ENCODE measurements around the gene DOCK9.
A peak's percentile ranks its signal among the peaks of the same experiment; 100 is the strongest.
"Not testable (repeated sequence)": the region's sequence is repeated elsewhere in the genome, so short reads cannot be mapped to it uniquely, and the experiment has no call there.

The DOCK9 gene

GRCh38 chr13:98910501-98910951 lies 67.3 kb downstream of the DOCK9 start:
- peak in 1 of 2 donors; percentile 44 for DNase-seq

- DNase-seq, result no peak
Observed at GRCh38 chr13:98909016-98909415, 68.8 kb downstream of the DOCK9 start.

DNA sequence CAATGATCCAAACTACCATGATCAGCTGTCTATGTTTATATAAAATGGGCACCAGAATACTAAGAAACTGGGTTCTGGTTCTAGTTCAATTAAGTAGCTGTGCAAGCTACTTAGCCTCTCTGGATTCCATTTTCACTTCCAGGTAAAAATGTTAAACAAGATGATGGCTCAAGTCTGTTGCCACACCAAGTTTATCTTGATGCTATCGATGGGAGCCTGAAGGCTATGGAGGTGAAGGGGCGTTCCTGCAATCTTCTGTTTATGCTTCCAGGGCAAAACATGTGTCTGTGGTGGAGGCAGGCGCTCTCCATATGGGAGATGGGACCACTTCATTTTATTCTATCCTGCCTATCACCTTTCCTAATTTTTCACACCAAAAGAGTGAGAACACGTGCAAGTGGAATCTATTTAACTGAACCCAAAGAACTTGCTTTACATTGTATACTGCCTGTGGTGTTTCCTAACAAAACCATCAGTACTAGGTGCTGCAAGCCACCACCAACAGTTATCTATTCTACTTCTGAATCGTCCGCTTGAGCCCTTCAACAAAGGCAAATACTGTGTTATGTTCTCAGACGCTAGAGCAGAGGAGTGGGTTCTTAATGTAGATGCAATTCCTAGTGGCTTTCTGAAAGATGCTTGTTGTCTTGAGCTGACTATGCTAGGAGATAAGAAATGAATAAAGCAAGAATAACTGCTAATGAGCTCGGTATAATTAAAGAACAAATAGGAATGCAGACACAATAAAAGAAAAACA lies 70.9 kb downstream of the DOCK9 start:
- DNase-seq, result no peak

DNA sequence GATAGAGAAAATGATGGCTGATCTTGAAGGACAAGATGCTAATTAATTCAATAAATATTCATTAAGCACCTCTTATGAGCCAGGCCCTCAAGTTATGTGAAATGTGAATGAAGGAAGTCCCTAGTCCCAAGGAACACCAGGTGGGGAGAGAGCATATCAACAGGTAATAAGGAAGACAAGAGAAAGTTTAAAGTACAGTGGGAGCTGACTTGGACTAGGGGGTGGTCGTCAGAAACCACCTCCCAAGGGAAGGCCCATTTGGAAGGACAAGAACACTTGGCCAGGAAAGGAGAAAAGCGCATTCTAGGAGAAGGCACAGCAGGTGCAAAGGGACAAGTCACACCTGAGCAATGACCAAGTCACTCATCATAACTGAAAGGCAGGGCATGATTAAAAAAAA lies 72.7 kb downstream of the DOCK9 start:
- no peak for DNase-seq

GRCh38 chr13:98900442-98900841 lies 77.4 kb downstream of the DOCK9 start:
- DNase-seq, result no peak

DNA sequence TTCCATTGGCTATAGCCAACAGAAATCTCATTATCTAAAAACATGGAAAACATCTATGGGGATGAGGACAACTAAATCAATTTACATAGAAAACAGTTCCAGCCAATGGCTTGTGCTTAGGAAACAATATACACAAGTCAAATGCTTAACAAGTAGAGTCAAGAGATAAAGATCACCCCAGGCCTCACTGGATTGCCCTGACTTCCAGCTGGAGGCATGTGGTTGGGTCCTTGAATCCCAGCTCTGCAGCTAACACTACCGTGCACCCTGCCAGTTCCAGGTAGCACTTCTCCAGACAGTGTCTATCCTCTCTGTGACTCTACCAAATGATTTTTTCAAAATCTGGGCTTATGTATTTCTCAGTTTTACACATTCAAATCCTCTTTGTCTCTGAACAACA lies 80.2 kb downstream of the DOCK9 start:
- DNase-seq, result no peak

- DNase-seq, result no peak
Observed at GRCh38 chr13:98896868-98897144, 81.1 kb downstream of the DOCK9 start.

- no peak for DNase-seq
Observed at GRCh38 chr13:98896083-98896867, 81.6 kb downstream of the DOCK9 start.

DNA sequence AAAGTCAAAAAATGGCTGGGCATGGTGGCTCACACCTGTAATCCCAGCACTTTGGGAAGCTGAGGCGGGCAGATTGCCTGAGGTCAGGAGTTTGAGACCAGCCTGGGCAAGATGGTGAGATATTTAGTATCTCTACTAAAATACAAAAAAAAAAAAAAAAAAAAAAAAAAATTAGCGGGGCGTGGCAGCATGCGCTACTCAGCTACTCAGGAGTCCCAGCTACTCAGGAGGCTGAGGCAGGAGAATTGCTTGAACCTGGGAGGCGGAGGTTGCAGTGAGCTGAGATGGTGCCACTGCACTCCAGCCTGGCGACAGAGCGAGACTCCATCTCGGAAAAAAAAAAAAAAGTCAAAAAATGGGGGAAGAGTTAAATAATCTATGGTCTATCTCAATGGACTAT lies 83.0 kb downstream of the DOCK9 start:
- not testable (repeated sequence) for DNase-seq

GRCh38 chr13:98893371-98893770 lies 84.5 kb downstream of the DOCK9 start:
- DNase-seq, result no peak

- no peak for DNase-seq
Observed at GRCh38 chr13:98892821-98893220, 85.0 kb downstream of the DOCK9 start.

GRCh38 chr13:98892077-98892476 lies 85.8 kb downstream of the DOCK9 start:
- no peak for DNase-seq

- no peak for DNase-seq
Observed at GRCh38 chr13:98890925-98891324, 86.9 kb downstream of the DOCK9 start.

DNA sequence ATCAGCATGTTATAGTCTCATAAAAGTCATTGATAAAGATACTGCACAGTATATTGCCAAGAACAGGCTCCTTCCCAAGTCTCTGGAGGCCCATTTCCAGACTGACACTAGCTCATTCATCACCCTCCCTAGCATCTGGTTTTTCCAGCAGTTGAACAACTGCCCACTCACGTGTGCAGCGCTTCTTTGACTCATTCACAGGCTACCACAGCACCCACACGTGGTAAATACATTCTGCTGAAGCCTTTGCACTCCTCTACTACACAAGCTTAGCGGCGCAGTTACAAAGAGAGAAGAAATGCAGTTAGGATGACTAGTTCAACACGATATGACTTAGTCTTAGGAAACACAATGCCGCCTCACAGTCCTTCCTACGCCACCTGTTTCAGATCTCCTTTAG lies 87.7 kb downstream of the DOCK9 start:
- no peak for DNase-seq

GRCh38 chr13:98889419-98890085 lies 88.3 kb downstream of the DOCK9 start:
- no peak for DNase-seq

GRCh38 chr13:98888890-98889279 lies 89.0 kb downstream of the DOCK9 start:
- no peak for DNase-seq

DNA sequence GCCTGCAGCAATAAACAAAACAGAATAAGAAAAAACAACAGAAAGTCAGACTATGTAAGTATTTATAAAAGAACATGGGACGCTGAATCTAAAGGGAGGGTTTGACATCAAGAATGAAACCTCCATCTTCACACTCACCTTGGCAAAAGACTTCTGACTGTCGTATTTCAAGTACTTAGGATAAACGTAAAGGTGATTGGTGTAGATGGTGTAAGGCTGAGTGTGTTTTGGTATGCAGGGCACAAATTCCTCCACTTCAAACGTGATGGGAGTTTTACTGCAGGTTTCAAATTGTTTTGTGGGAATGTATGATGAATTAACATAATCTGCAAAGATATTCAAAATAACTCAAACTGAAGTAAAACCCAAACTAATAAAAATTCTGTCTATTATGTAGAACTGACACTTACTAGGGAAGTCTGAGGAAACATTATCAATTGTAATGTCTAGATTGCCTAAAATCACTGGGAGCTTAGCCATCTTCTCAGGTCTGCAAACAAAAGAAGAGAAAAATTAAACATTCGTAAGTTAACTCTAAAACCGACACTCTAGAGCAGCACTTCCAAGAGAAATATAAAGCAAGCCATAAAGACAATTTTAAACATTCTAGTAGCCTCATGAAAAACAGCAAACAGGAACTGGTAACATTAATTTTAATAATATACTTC lies 89.5 kb downstream of the DOCK9 start:
- no peak for DNase-seq

- no peak for DNase-seq
Observed at GRCh38 chr13:98886587-98887230, 91.2 kb downstream of the DOCK9 start.

- DNase-seq, result no peak
Observed at GRCh38 chr13:98885600-98885999, 92.3 kb downstream of the DOCK9 start.

DNA sequence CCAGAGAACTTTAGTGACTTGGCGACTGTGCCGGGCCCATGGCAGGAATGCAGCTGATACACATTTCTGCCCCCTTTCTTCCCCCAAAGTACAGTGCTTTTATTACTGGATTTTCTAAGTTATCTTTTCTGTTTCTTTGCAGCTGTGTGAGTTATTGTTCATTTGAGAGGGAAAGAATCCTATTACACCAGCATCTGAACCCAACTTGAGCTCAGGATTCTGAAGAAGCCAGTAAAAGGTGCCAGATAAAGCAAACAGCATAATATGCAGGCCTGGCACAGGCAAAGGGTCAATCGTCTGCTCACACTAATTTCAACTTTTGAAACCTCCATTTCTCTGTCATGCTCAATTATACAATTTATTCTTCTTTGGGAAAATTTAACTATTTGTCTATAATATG lies 93.9 kb downstream of the DOCK9 start:
- DNase-seq, result no peak

DNA sequence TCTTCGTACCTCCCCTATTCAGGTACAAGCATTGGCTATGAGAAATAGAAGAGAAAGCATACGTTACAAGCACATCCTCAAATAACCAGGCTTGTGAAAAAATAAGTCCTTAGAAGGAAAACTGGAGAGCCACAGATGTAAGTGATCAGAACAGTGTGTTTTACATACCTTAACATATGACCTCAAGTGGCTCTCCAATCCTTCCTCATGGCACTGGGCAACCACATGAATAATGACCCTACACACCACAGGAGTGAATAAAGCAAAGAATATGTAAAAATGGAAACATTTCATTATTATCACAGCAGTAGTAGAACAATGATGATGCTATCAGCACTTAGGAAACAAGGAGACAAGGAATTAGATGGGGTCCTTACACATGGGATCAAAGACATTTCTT lies 96.5 kb downstream of the DOCK9 start:
- DNase-seq, result no peak

- DNase-seq, result no peak
Observed at GRCh38 chr13:98880677-98881076, 97.2 kb downstream of the DOCK9 start.

DNA sequence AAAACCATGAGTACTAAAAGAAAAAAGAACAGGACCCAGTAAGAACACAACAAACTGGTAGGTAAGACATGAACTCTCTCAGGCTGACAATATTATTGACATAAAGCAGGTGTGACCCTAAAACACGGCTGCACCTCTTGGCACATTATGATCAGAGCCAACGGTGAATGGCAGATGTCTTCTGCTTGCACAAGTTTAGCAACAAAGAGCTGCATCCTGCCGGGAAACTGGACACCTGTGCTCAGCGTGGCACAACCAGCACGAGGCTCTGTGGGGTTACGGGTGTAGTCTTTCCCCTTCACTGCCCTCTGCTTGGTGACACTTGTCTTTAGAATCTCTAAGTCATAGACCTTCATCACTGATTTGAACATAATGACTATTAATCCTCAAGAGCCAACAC lies 97.9 kb downstream of the DOCK9 start:
- DNase-seq, result no peak
